ENCODE results near the gene COMMD1. TPM values are rescaled to one million over a fixed set of nuclear protein-coding genes. Genes with fewer than 3 reads are reported as not detected.
"Not testable (repeated sequence)": the region's sequence is repeated elsewhere in the genome, so short reads cannot be mapped to it uniquely, and the experiment has no call there.

The COMMD1 gene
- total RNA-seq, 1 experiment from 2014 or later: 49.9 TPM

- DNase-seq (ENCODE audit: low read depth): no peak
Observed at GRCh38 chr2:62140426-62141141, 235.1 kb downstream of the COMMD1 start.

- DNase-seq (ENCODE audit: low read depth): no peak
Observed at GRCh38 chr2:62141142-62141740, 235.8 kb downstream of the COMMD1 start.

- no peak for DNase-seq (ENCODE audit: low read depth)
Observed at GRCh38 chr2:62142054-62142453, 236.6 kb downstream of the COMMD1 start.

GRCh38 chr2:62143696-62144095 is 238.2 kb downstream of the COMMD1 start:
- no peak for DNase-seq (ENCODE audit: low read depth)

- DNase-seq (ENCODE audit: low read depth): no peak
Observed at GRCh38 chr2:62144689-62145477, 239.4 kb downstream of the COMMD1 start.

- DNase-seq (ENCODE audit: low read depth): no peak
Observed at GRCh38 chr2:62145478-62146100, 240.1 kb downstream of the COMMD1 start.

GRCh38 chr2:62146790-62147189 is 241.3 kb downstream of the COMMD1 start:
- not testable (repeated sequence) for DNase-seq (ENCODE audit: low read depth)

GRCh38 chr2:62147610-62148301 is 242.3 kb downstream of the COMMD1 start:
- DNase-seq (ENCODE audit: low read depth): peak; percentile 76

GRCh38 chr2:62149708-62150107 is 244.2 kb downstream of the COMMD1 start:
- DNase-seq (ENCODE audit: low read depth): peak; percentile 96

GRCh38 chr2:62150597-62151305 is 245.3 kb downstream of the COMMD1 start:
- DNase-seq (ENCODE audit: low read depth): peak; percentile 8

- DNase-seq (ENCODE audit: low read depth): no peak
Observed at GRCh38 chr2:62151306-62151638, 245.8 kb downstream of the COMMD1 start.

- no peak for DNase-seq (ENCODE audit: low read depth)
Observed at GRCh38 chr2:62152000-62152399, 246.5 kb downstream of the COMMD1 start.

- DNase-seq (ENCODE audit: low read depth): no peak
Observed at GRCh38 chr2:62156861-62157496, 251.5 kb downstream of the COMMD1 start.

GRCh38 chr2:62158444-62159121 is 253.1 kb downstream of the COMMD1 start:
- no peak for DNase-seq (ENCODE audit: low read depth)

- DNase-seq (ENCODE audit: low read depth): not testable (repeated sequence)
Observed at GRCh38 chr2:62160691-62161090, 255.2 kb downstream of the COMMD1 start.

GRCh38 chr2:62163106-62163831 is 257.8 kb downstream of the COMMD1 start:
- no peak for DNase-seq (ENCODE audit: low read depth)

GRCh38 chr2:62163834-62164233 is 258.4 kb downstream of the COMMD1 start:
- no peak for DNase-seq (ENCODE audit: low read depth)

GRCh38 chr2:62175728-62176127 is 270.3 kb downstream of the COMMD1 start:
- no peak for DNase-seq (ENCODE audit: low read depth)

- DNase-seq (ENCODE audit: low read depth): no peak
Observed at GRCh38 chr2:62176801-62177200, 271.3 kb downstream of the COMMD1 start.

All from LHCN-M2 (cell line).